SK-MEL-5 (cell line): Measurements from ENCODE around the gene VPREB3. TPM values are rescaled to one million over a fixed set of nuclear protein-coding genes. Genes with fewer than 3 reads are reported as not detected.
"Not testable (repeated sequence)": the region's sequence is repeated elsewhere in the genome, so short reads cannot be mapped to it uniquely, and the experiment has no call there.

Source experiments
- DNase-seq: peaks from one replicate; pipeline ENCODE4 v3.0.0-alpha.2; 2016; ENCODE audit warnings: low read depth, low spot score
- in situ Hi-C: cut with HindIII; loops from 2 replicates; pipeline ENCODE4 v1.10.0; 2016; ENCODE audit warnings: low sequenced_read_pairs, high pct_unique_total_duplicates, low pct_unique_long_range_greater_than_20kb
- total RNA-seq: library from RNA; depleted of rRNA; stranded (reverse); fragments of >200 nt; shearing (Covaris generic); gene quantifications from 2 replicates; pipeline ENCODE4 v1.2.3, GENCODE V29; 2014

VPREB3 gene
- total RNA-seq, 1 experiment from 2014 or later = not detected

GRCh38 chr22:23752090-23752691 lies 2.0 kb downstream of the VPREB3 start:
- in situ Hi-C loops = no loop called here
- DNase-seq = no peak

- DNase-seq = peak; percentile 47
- in situ Hi-C loops = no loop called here
Measured at GRCh38 chr22:23751441-23751996, 2.7 kb downstream of the VPREB3 start.

- in situ Hi-C loops = no loop called here
- DNase-seq = peak; percentile 78
Measured at GRCh38 chr22:23750714-23751440, 3.3 kb downstream of the VPREB3 start, which contains the start of gene ZNF70. TSS of gene ZNF70 (minus strand) at chr22:23751112. CDS start at chr22:23745140, 5,972 bp downstream.

GRCh38 chr22:23750367-23750713 lies 3.9 kb downstream of the VPREB3 start:
- in situ Hi-C loops = no loop called here
- DNase-seq = no peak

GRCh38 chr22:23749841-23750301 lies 4.4 kb downstream of the VPREB3 start:
- in situ Hi-C loops = no loop called here
- DNase-seq = no peak

GRCh38 chr22:23745791-23746190 lies 8.4 kb downstream of the VPREB3 start:
- in situ Hi-C loops = no loop called here
- DNase-seq = no peak

GRCh38 chr22:23744485-23744884 lies 9.7 kb downstream of the VPREB3 start:
- in situ Hi-C loops = no loop called here
- DNase-seq = no peak

GRCh38 chr22:23744001-23744400 lies 10.2 kb downstream of the VPREB3 start:
- in situ Hi-C loops = no loop called here

GRCh38 chr22:23743303-23743705 lies 10.9 kb downstream of the VPREB3 start:
- no peak for DNase-seq
- in situ Hi-C loops = no loop called here

More at GRCh38 chr22:23744001-23744400, 10.2 kb downstream of the VPREB3 start:
- DNase-seq = no peak

GRCh38 chr22:23742505-23743264 lies 11.5 kb downstream of the VPREB3 start:
- in situ Hi-C loops = no loop called here
- DNase-seq = no peak

GRCh38 chr22:23737696-23738095 lies 16.5 kb downstream of the VPREB3 start:
- in situ Hi-C loops = no loop called here
- DNase-seq = no peak

- peak; percentile 13 for DNase-seq
- in situ Hi-C loops = not testable (repeated sequence)
Measured at GRCh38 chr22:23728108-23728507, 26.1 kb downstream of the VPREB3 start.

- in situ Hi-C loops = no loop called here
- no peak for DNase-seq
Measured at GRCh38 chr22:23722724-23723123, 31.5 kb downstream of the VPREB3 start.

GRCh38 chr22:23722160-23722559 lies 32.1 kb downstream of the VPREB3 start:
- in situ Hi-C loops = no loop called here
- DNase-seq = no peak

- in situ Hi-C loops = no loop called here
- no peak for DNase-seq
Measured at GRCh38 chr22:23720855-23721254, 33.4 kb downstream of the VPREB3 start.

GRCh38 chr22:23718371-23719165 lies 35.7 kb downstream of the VPREB3 start:
- in situ Hi-C loops = no loop called here
- peak; percentile 14 for DNase-seq
